Activated CD4-positive, alpha-beta T cell treated with anti-CD3 and anti-CD28 coated beads, Interleukin-2, amount 50 U/mL, for 48 hours (primary cell): ENCODE results near the gene TRH.
A peak's percentile ranks its signal among the peaks of the same experiment; 100 is the strongest.

Experiments
- DNase-seq, 2 experiments: peaks; one replicate each; pipeline ENCODE4 v3.0.0-alpha.2; 2020

Gene TRH

GRCh38 chr3:129974564-129974832, at the start of gene TRH:
Gene TRH (plus strand): TSS chr3:129974720. CDS start chr3:129975817, 1,097 bp downstream.
- no peak for DNase-seq

DNA sequence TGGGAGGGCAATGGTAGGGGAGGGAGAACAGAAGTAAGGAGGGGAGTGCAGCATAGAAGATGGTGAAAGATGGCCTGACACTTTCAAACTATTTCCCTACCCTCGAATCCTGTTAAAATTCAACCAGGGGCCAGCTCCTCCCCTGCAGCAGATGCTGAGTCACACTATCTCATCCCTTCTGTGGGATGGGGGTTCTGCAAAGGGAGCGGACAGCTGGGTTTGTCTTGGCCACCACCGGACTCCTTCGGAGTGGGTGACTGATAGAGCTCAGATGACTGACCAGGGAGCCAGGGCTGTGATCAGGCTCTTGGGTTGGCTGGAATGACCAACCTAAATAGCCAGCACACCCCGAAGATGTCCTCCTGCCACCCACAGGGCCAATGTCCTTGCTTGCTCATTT, 47.4 kb upstream of the TRH start:
- DNase-seq, result no peak

DNA sequence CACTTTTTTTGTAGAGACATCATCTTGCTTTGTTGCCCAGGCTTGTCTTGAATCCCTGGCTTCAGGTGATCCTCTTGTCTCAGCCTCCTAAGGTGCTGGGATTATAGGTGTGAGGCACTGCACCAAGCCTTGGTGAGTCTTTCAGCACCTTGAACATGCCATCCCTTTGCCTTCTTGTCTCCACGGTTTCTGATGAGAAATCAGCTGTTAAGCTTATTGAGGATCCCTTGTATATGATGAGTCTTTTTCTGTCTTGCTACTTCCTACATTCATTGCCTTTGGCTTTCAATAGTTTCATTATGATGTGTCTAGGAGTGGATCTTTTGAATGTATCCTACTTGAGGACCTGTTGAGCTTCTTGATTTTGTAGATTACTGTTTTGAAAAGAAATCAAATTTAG, 45.1 kb upstream of the TRH start:
- no peak for DNase-seq

DNA sequence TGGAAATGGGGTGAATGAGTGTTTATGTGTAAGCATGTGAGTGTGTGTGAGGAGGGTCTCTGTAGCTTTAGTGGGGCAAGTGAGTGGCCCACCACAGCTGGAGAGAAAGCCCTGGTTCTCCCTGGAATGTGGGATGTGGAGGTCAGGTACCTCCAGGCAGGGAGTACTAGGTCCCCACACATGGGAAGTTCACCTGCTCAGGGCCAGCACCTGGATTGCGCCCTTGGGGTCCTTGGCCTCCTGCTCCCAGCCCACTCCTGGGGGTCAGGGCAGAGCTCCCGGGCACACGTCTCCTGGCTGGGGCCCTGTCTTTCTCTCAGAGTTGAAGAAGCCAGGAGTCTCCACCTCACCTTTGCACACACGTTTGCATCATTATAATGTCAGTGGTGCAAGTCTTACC, 41.0 kb upstream of the TRH start:
- no peak for DNase-seq

- peak; percentile 12 to 16 for DNase-seq
These were observed 40.0 kb upstream of the TRH start for GRCh38 chr3:129934234-129935123.

DNA sequence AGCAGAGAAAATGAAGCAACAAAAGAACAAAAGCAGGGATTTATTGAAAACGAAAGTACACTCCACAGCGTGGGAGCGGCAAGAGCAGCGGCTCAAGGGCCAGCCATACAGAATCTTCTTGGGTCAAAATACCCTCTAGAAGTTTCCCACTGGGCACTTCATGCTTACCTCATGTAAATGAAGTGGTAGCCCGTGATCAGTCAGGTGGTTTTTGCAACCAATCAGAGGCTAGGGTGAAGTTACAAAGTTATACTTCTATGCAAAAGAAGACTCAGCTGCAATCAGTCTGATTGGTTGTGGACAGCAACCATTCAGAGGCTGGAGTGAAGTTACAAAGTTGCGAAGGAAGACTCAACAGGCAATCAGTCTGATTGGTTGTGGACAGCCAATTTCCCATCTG, 37.8 kb upstream of the TRH start:
- DNase-seq, result peak in 1 of 2 experiments; percentile 11

DNA sequence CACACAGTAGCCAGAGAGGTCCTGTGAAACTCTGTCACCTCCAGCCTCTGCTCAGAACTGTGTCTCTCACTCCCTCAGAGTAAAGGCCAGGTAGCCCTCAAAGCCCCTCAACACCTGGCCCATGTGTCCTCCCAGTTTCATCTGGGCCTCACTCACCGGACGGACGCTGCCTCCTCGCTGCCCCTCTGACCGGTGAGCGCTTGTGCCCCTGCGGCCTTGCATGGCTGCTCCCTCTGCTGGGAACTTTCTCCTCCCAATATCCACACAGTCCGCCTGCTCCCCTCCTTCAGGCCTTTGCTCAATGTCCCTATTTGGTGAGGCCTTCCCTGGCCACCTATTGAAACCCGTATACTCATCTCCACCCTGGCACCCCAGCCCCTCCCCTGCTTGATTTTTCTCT, 36.8 kb upstream of the TRH start:
- no peak for DNase-seq

DNA sequence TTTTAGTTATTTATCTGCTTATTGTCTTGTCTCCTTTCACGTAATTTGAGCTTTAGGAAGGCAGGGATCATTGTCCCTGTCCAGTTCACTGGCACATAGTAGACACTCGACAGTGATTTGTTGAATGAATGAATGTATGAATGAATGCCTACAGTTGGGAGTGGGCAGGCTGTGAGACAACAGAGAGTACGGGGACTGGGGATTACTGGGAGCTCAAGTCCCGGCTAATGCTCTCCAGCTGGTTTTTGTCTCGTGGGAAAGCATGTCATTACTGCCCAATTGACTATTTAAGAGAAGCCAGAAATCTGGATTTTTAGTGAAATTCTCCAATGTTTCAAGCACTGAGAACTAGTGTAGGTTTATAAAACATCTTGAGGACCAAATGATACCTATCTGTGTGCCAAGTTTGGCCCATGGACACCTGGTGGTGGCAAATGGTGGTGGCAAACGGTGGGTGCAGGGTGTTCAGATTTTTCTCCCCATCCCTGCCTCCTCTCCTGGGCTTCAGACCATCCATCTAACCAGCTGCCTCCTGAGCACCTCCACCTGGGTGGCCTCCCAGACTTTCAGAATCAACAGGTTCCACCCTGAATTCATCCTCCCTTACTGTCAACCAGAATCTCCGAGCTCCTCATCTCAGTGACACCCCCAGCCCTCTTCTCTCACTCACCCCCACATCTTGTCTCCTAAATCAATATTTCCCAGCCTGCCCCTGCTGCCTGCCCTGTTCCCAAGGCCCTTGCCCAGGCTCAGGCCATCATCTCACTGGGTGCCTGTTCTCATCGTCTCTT, 36.2 kb upstream of the TRH start:
- DNase-seq, result no peak

DNA sequence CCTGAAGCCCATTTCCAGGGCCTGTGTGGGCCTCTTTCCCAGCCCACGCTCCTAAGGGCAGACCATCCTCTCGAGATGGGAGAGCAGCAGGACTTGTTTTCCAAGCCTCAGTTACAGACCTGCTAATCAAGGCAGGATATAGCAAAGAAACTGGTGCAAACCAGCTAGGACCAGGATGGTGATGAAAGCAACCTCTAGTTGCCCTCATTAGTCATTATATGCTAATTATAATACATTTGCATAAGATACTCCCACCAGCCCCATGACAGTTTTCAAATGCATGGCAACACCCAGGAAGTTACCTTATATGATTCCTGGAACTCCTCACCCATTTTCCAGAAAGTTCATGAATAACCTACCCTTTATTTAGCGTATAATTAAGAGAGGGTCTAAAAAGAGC, 34.4 kb upstream of the TRH start:
- no peak for DNase-seq

- DNase-seq, result peak; percentile 53 to 54
These were observed 32.2 kb upstream of the TRH start for GRCh38 chr3:129942296-129942695.

- no peak for DNase-seq
These were observed 31.5 kb upstream of the TRH start for GRCh38 chr3:129943020-129943419.

DNA sequence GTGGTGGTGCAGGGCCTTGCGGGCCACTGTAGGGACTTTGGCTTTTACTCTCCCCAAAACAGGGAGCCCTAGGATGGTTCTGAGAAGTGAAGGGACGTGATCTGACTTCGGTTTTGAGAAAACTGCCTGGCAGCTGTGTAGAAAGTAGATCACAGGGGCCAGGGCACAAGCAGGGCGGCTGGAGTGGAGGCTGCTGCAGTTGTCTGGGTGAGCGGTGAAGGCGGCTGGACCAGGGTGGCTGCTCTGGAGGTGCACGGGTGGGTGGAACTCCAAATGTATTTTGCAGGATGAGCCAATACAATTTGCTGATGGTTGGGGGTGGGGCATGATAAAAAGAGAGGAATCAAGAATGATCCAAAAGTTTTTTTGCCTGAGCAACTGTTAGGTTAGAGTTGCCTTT, 29.8 kb upstream of the TRH start:
- DNase-seq, result no peak

- DNase-seq, result no peak
These were observed 26.8 kb upstream of the TRH start for GRCh38 chr3:129947538-129948240.

DNA sequence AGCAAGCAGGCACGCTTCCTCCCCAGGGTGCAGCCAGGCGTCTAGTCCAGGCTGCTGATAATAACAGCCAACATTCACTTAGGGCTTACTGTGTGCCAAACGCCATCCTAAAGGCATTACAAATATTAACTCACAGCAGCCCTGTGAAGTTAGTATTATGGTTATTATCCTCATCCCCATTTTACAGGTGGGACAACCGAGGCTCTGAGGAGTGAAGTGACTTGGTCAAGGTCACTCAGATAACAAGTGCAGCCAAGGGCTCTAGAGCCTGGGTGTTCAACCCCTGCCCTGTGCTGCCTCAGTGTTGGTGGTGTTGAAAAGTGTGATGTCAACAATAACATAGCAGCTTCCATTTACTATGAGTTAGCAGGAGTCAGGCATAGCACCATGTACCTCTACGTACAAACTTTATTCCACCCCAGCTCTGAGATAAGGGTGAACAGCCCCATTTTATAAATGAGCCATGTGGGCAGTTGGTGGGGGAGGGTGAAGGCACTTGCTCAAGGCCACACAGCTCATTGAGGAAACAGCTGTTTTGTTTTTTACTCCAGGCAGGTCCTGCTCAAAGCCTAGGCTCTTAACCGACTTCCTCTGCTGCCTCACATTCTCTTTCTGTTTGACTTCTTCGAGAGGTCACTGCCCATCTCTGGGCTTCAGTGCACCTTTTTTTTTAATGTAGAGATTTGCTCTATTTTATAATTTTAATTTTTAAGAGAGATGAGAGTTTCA, 24.0 kb upstream of the TRH start:
- DNase-seq, result no peak

DNA sequence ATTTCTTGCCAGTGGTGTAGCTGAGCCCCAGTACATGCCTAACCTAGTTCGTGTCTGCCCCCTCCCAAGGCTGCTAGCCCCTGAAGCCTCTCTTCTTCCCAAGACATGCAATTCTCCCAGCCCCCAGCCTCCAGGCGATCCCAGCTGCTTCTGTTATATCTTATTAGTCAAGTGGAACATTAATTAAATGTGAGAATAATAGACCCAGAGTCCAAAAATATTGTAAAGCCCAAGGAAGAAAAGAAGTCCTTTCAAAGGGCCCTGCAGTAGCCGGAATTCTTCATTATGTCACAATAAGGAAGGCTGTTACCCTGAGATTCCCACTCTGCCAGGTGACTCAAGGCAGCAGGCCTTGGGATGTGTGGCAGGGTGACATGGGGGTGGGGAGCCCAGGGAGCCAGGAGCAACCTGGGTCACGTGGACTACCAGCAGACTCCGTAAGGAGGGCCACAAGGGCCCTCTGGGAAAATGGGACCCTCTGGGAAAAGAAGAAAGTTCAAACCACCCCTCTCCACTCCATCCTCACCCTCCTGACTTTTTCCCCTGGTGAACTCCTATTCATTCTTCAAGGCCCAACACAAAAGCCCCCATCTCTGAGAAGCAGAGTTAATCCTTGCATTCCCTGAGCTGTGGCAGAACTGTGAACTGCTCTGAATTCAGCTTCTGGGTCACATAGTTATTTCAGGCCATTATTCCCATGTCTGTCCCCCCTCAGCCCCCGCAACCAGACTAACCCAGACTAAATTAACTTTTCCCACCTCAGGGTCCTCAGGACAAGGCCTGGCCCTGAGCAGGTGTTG, 21.8 kb upstream of the TRH start:
- no peak for DNase-seq

DNA sequence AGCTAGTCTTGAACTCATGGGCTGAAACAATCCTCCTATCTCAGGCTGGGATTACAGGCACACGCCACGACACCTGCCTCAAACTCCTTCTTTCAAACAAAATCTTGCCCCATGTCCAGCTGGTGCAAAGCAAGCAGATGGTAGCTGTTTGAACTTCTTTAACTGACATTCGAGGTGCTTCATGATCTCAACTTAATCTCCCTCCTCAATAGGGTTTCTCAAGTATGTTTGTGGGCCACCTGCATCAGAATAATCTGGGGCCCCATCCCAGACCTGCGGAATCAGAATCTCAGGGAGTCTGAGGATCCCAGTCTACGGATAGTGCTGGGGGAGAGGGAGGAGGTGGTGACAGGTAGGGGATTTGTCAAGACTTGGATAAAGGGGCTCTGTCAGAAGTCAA, 20.9 kb upstream of the TRH start:
- no peak for DNase-seq

DNA sequence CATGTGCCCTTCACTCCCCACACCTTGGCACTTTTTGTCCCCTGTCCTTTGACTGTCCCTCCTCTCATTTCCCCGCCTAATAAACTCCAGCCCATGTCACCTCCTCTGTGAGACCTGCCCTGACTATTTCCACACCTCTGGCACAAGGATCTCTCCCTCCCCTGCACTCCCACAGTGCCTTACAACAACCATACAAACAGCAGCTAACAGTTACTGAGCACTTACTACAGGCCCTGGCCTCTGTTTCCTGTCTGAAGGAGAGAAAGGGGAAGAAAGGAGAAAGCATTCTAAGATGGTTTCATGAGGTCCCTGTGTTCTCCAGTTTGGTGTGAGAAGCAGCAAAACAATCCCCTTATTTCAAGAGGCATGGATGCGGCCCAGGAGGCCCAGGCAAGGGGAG, 20.0 kb upstream of the TRH start:
- no peak for DNase-seq

- no peak for DNase-seq
These were observed 17.6 kb upstream of the TRH start for GRCh38 chr3:129956936-129957335.

GRCh38 chr3:129958755-129959154, 15.8 kb upstream of the TRH start:
- no peak for DNase-seq

- no peak for DNase-seq
These were observed 13.4 kb upstream of the TRH start for GRCh38 chr3:129961141-129961541.

GRCh38 chr3:129962600-129962999, 11.9 kb upstream of the TRH start:
- DNase-seq, result no peak

- DNase-seq, result no peak
These were observed 8.6 kb upstream of the TRH start for GRCh38 chr3:129965937-129966336.
